OCI-M2 (cell line): ENCODE results near the gene CADM1.

Experiments
- DNase-seq: peaks from one replicate; lab custom pipeline; 2025; ENCODE audit not compliant: unreplicated experiment; lab: John Stamatoyannopoulos, UW

The CADM1 gene

GRCh38 chr11:115190196-115190595 is 314.0 kb downstream of the CADM1 start:
- no peak for DNase-seq

GRCh38 chr11:115188898-115189278 is 315.3 kb downstream of the CADM1 start:
- no peak for DNase-seq

DNA sequence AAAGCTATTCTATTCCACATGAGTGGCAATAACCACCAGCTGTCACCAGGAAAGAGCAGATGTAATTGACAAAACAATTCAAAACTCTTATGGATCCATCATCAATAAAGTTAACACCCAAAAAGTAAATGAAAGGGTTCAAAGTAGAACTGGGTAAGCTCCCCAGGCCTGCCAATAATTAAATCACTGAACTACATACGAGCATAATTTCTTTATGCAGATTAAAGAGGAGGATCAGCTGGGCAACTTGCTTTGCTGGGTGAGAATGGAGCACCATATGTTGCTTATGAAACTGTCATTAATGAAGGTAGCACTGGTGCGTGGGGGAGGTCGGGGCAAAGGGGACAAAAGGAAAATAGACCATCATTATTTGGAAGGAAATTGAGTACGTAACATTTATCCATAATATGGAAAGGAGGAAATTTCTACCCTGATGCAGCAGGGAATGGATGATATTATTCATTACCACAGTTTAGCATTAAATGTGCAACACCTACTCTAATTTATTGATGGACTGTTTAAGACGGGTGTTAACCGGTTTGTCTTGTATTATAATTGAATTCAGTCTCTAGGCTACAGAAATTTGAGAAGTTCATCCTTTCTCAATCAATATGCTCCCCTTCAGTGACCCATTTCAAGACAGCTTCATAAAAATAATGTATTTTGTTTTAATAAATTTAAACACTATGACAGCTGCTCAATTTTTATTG is 315.9 kb downstream of the CADM1 start:
- no peak for DNase-seq

- no peak for DNase-seq
Observed at GRCh38 chr11:115185931-115186330, 318.3 kb downstream of the CADM1 start.

DNA sequence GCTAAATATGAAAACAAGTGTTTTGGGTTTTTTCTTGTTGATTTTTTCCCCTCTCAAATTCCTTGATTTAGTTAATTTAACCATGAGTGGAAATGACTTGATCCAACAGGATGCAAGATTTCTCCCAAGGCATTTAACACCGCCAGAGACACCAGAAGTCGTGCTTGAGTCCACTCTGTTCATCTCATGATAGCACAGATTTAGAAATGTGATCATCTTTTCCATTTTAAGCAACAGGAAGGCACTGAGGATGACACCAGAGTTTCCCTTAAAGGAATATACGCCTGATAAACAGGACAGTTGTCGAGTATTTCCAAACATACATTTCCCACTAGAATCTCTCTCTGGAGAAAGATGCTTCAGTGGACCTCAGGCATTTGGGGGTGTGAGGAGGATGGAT is 318.7 kb downstream of the CADM1 start:
- no peak for DNase-seq

GRCh38 chr11:115184901-115185300 is 319.3 kb downstream of the CADM1 start:
- DNase-seq: no peak

- DNase-seq: no peak
Observed at GRCh38 chr11:115183830-115184229, 320.4 kb downstream of the CADM1 start.

GRCh38 chr11:115183136-115183535 is 321.1 kb downstream of the CADM1 start:
- DNase-seq: no peak

DNA sequence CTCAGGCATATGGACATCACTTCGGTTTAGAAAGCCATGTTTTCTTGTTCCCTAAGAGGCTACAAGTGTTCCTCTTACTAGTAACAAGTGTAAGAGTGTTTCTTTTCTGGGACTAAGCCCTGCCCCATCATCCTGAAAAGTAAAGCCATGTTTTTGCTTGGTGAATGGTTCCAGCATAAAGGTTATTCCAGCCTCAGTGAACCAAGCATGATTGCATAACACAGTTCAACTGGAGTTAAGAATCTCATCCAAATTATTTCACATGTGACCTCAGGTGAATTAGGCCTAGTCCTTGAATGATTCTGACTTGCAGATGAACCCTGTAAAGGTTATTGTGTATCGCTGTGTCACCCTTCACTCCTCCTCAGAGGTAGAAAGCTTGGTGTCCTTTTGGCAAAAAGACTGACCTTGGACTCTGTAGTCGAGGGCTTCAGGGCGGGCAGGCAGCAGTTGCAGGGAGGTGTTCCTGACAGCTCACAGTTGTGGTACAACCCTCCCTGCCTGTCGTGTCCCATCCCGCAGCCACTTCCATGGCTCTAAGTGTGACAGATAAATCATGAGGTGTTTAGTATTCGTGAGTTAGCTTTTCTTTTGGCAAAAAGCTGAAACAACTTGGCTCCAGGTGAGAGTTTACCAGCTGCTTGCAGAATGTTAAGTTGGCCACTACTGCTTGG is 321.8 kb downstream of the CADM1 start:
- DNase-seq: no peak

- DNase-seq: no peak
Observed at GRCh38 chr11:115181538-115181937, 322.7 kb downstream of the CADM1 start.

DNA sequence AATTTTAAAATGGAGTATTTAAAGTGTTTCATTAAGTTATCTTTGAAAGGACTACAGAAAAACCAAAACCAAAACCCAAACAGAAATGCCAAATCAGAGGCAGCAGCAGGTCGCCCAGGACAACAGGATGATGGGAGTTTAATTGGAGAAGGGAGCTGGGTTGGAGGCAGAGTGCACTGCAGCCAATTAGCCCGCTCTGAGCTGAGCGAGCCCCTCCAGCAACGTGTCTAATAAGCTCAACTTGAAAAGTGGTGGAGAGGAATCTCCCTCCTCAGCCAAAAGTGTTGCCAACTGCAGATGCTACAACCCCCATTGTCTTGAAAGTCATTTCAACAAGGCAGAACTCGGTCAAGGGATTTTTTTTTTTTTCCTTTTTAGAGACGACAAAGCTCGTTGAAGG is 323.9 kb downstream of the CADM1 start:
- DNase-seq: no peak

DNA sequence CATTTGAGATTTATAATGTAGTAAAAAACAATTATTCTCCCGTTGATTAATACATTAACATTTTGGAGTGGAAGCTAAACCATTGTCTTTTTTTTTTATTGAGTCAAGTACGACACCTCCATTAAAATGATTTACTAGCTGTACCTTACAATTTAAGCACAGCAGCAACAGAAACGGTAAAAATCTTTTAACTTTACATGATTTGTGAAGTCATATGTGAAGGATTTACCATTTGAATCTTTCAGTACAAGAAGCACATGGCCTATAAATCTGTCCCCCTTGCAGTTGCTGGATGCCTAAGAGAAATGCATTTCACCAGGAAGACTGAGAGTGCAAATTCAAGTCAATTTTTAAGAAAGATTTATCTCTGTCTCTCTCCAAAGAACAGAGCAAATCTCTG is 324.6 kb downstream of the CADM1 start:
- no peak for DNase-seq

GRCh38 chr11:115178705-115179104 is 325.5 kb downstream of the CADM1 start:
- no peak for DNase-seq

GRCh38 chr11:115173136-115173535 is 331.1 kb downstream of the CADM1 start:
- DNase-seq: no peak

DNA sequence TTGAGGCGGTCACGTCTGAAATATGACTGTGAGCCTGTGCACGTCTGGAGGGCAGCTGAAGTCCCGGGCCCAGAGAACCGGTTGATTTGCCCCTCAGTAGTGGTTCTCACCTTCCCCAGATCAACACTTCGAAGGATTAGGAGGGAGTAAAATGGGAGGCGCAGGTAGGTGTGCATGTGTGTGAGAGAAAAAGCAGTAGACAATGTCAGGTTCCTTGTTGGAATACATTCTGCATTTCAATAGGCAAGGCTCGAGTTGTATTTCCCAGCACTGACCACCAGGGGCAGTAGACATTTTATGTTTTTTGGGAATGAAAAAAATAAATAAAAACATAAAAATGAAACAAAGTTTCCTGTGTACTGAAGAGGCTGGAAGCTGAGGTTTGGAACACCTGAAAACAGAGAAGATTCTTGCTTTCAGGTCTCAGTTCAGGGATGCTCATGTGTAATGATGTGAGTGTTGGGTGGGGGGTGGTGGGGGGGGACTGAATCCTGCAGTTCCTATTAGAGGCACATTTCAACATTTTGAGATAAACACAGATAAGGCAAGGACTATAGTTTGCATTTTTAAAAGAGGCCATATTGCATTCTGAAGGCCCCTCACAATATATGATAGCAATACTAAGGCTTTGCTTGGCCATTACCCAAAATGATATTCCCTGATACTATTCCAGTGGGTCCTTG is 333.9 kb downstream of the CADM1 start:
- no peak for DNase-seq

DNA sequence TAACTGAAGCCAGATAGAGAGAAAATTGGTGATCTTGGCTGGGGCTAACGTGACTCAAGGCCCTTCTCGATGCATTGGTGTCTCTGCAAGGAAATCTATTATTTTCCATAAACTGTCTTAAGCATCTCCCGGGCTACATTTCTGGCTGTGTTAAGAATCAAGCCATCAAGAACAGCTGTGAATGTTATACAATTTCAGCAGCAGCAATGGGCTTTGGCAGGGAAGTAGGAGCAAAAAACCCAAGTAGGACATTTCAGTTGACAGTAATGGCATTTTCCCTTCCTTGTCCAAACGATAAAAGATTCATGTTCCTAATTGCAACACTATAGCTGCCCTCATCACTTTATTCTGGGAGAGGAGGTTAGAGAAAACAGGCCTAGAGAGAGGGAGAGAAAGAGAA is 335.0 kb downstream of the CADM1 start:
- DNase-seq: no peak

DNA sequence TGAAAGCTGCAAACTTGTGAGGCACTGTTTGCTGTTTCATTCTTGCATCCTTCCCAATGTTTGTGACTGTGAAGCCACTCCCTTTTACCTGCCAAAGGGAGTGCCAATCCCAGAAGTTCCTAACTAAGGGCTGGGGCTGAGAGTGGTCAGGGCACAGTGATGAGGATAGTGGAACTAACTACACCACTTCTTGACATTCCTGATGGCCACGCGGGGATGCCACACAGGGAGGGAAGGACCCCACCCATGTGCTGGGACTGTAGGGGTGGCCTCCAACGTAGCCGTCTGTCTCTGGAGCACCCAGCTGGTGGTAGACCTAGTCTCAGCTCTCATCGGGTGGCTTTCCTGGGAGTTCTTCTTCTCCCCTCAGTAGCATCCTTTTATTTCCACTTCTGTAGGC is 335.5 kb downstream of the CADM1 start:
- no peak for DNase-seq

- DNase-seq: no peak
Observed at GRCh38 chr11:115168229-115168671, 336.0 kb downstream of the CADM1 start.

DNA sequence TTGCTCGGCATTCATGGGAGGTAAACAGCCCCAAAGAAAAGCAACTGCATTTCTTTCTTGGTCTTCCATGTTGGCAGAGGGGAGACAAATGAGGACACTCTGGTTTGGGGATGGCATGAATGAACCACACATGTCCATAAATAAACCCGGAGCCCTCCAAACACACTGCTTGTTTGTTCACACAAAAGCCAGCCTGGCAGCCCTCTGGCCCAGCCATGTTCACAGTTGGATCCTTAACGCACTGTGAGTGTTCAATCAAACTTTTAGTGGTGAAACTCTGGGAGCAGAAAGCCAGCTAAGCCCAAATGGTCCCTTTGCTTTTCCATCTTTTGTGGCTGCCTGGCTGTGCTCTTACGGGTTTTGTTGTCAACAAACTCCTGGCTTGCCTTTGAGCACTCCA is 336.8 kb downstream of the CADM1 start:
- DNase-seq: no peak

DNA sequence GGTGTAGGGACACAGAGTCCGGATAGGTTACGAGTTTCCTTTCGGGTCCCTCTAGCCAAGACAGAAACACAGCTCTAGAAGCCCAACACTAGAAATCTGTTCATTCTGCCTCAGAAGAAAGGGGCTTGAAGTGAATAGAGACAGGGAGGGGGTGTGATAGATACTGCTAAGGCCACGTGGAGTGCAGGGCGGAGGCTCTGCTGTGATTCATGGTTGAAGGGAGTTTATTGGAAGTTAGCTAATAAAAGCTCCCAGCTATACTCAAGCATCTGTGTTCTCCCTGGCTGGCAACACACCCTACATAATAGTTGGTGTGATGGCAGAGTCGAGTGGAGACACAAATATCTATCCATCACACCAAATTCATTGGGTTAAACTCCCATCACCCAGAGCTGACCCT is 337.4 kb downstream of the CADM1 start:
- no peak for DNase-seq

DNA sequence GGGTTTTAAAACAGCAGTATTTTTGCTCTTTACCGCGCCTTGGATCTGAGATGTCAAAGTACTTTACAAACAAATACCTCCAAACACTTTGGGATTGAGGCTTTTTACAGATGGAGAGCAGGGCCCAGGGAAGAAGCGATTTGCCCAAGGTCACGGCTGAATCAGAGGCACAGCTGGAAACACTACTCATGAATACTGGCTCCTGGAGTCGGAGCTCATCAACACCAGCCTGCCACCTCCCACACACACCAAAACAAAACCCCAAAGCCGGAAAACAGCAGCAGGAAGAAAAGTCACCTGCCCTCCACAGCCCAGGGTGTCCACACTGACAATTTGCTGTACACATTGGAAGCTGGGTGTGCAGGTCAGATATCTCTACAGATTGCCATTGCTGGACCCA is 339.4 kb downstream of the CADM1 start:
- no peak for DNase-seq

GRCh38 chr11:115162919-115163318 is 341.3 kb downstream of the CADM1 start:
- no peak for DNase-seq
